Subcutaneous abdominal adipose tissue (tissue), 5 donors: ENCODE data around the gene FGF11.
A peak's percentile ranks its signal among the peaks of the same experiment; 100 is the strongest.

Source experiments
- H3K27ac ChIP-seq: one replicate; pipeline ENCODE4 v1.7.0; 2013; ENCODE audit warnings: low read depth, mild to moderate bottlenecking, inconsistent platforms, low read length, moderate library complexity
- H3K27me3 ChIP-seq, 5 donors: one replicate each; pipeline ENCODE4 v1.7.0; 2013; ENCODE audit warnings: low read length in 5 of 5, inconsistent platforms in 1 of 5; ENCODE audit not compliant: control insufficient read depth in 5 of 5, insufficient read depth in 4 of 5
- H3K36me3 ChIP-seq, 5 donors: one replicate each; pipeline ENCODE4 v1.7.0; 2013; ENCODE audit warnings: low read length in 5 of 5; ENCODE audit not compliant: control insufficient read depth in 5 of 5, insufficient read depth in 5 of 5
- H3K4me1 ChIP-seq, 5 donors: one replicate each; pipeline ENCODE4 v1.7.0; 2013; ENCODE audit warnings: low read length in 5 of 5, mild to moderate bottlenecking in 3 of 5, moderate library complexity in 1 of 5; ENCODE audit not compliant: control insufficient read depth in 5 of 5, insufficient read depth in 5 of 5
- H3K4me3 ChIP-seq, 5 donors: one replicate each; pipeline ENCODE4 v1.7.0; 2013; ENCODE audit warnings: low read length in 5 of 5, low read depth in 1 of 5
- H3K9ac ChIP-seq, 5 donors: one replicate each; pipeline ENCODE4 v1.7.0; 2013; ENCODE audit warnings: low read length in 5 of 5, mild to moderate bottlenecking in 4 of 5, moderate library complexity in 3 of 5
- H3K9me3 ChIP-seq, 5 donors: one replicate each; pipeline ENCODE4 v1.7.0; 2013; ENCODE audit warnings: low read length in 5 of 5; ENCODE audit not compliant: control insufficient read depth in 5 of 5
- donor health status: healthy.
- donor health status: healthy.
- donor health status: healthy.
- donor health status: healthy.
- donor health status: healthy.

FGF11 gene

GRCh38 chr17:7428557-7428956 is 10.8 kb upstream of the FGF11 start, which contains the start of gene SPEM3:
Gene SPEM3, plus strand, starts transcription at chr17:7428857. Its CDS starts 46 bp downstream, at chr17:7428903.
- Histone ChIP-seq H3K4me1 (no peaks in the 10 kb centered on the region), H3K9me3 (no peaks in the 10 kb centered on the region), H3K27ac (no peak within 1 kb of the TSS), H3K4me3 (no peak within 1 kb of the TSS), H3K9ac (no peak within 1 kb of the TSS), H3K36me3 (no peaks in the 10 kb centered on the region), H3K27me3 (peaks cover 0 to 4% (median 0%) of the 10 kb centered on the region in 5 donors)

- Histone ChIP-seq H3K9me3 (no peaks in the 10 kb centered on the region), H3K9ac (no peak overlapping the region), H3K27me3 (peaks cover 0 to 4% (median 0%) of the 10 kb centered on the region in 5 donors), H3K36me3 (no peaks in the 10 kb centered on the region), H3K4me3 (no peak overlapping the region), H3K4me1 (no peaks in the 10 kb centered on the region), H3K27ac (no peak overlapping the region)
Measured at GRCh38 chr17:7429722-7430121, 9.6 kb upstream of the FGF11 start.

DNA sequence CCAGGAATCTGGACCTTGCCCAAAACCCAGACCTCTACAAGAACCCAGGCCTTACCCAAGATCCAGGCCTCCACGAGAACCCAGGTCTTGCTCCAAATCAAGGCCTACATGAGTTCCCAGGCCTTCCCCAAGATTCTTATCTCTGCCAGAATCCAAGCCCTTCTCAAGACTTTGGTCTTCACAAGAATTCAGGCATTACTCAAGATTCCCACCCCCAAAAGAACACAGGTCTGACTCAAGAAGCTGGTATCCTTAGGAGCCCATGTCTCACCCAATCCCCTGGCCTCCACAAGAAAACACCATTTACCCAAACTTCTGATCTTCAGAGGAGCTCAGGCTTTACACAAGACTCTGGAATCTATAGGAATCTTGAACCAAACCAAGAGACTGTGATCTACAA is 8.1 kb upstream of the FGF11 start:
- H3K4me1 ChIP-seq: peaks cover 0 to 11% (median 10%) of the 10 kb centered on the region in 5 donors
- no peak overlapping the region for H3K27ac ChIP-seq
- no peaks in the 10 kb centered on the region for H3K36me3 ChIP-seq
- H3K9ac ChIP-seq: no peak overlapping the region
- no peaks in the 10 kb centered on the region for H3K9me3 ChIP-seq
- peaks cover 0 to under 1% (median 0%) of the 10 kb centered on the region in 5 donors for H3K27me3 ChIP-seq
- H3K4me3 ChIP-seq: no peak overlapping the region

- H3K4me3 ChIP-seq: no peak overlapping the region
- H3K36me3 ChIP-seq: no peaks in the 10 kb centered on the region
- no peak overlapping the region for H3K9ac ChIP-seq
- peaks cover 0 to 2% (median 0%) of the 10 kb centered on the region in 5 donors for H3K27me3 ChIP-seq
- H3K9me3 ChIP-seq: no peaks in the 10 kb centered on the region
- H3K27ac ChIP-seq: no peak overlapping the region
- peaks cover 0 to 22% (median 20%) of the 10 kb centered on the region in 5 donors for H3K4me1 ChIP-seq
Measured at GRCh38 chr17:7432296-7432695, 7.0 kb upstream of the FGF11 start.

GRCh38 chr17:7435676-7436555 is 3.4 kb upstream of the FGF11 start:
- Histone ChIP-seq H3K4me3 (peak overlapping the region; percentile 38 to 66 (median 62)), H3K27ac (no peak overlapping the region), H3K27me3 (peaks cover 0 to 25% (median 14%) of the 10 kb centered on the region in 5 donors), H3K36me3 (no peaks in the 10 kb centered on the region), H3K4me1 (peaks cover 0 to 57% (median 50%) of the 10 kb centered on the region in 5 donors), H3K9ac (peak overlapping the region in 4 of 5 donors; percentile 44 to 58 (median 52)), H3K9me3 (no peaks in the 10 kb centered on the region)

GRCh38 chr17:7436556-7437368 is 2.5 kb upstream of the FGF11 start:
- H3K27me3 ChIP-seq: peaks cover 0 to 25% (median 14%) of the 10 kb centered on the region in 5 donors
- no peak overlapping the region for H3K27ac ChIP-seq

GRCh38 chr17:7437369-7437863 is 1.9 kb upstream of the FGF11 start:
- peak overlapping the region; percentile 37 to 66 (median 55) for H3K4me3 ChIP-seq
- H3K27ac ChIP-seq: no peak overlapping the region
- no peaks in the 10 kb centered on the region for H3K36me3 ChIP-seq
- H3K9me3 ChIP-seq: no peaks in the 10 kb centered on the region
- H3K27me3 ChIP-seq: peaks cover 0 to 25% (median 14%) of the 10 kb centered on the region in 5 donors
- no peak overlapping the region for H3K9ac ChIP-seq
- H3K4me1 ChIP-seq: peaks cover 0 to 60% (median 54%) of the 10 kb centered on the region in 5 donors

More at GRCh38 chr17:7436556-7437368, 2.5 kb upstream of the FGF11 start:
- Histone ChIP-seq H3K9ac (peak overlapping the region in 3 of 5 donors; percentile 2 to 35 (median 28)), H3K4me1 (peaks cover 0 to 60% (median 54%) of the 10 kb centered on the region in 5 donors), H3K9me3 (no peaks in the 10 kb centered on the region), H3K36me3 (no peaks in the 10 kb centered on the region), H3K4me3 (peak overlapping the region; percentile 38 to 66 (median 39))

- H3K36me3 ChIP-seq: no peaks in the 10 kb centered on the region
- H3K27ac ChIP-seq: no peak overlapping the region
- H3K4me1 ChIP-seq: peaks cover 0 to 60% (median 54%) of the 10 kb centered on the region in 5 donors
- peak overlapping the region; percentile 37 to 66 (median 55) for H3K4me3 ChIP-seq
- H3K9ac ChIP-seq: peak overlapping the region in 2 of 5 donors; percentile 12 to 64
- no peaks in the 10 kb centered on the region for H3K9me3 ChIP-seq
- peaks cover 0 to 25% (median 14%) of the 10 kb centered on the region in 5 donors for H3K27me3 ChIP-seq
Measured at GRCh38 chr17:7437950-7438614, 1.2 kb upstream of the FGF11 start.

DNA sequence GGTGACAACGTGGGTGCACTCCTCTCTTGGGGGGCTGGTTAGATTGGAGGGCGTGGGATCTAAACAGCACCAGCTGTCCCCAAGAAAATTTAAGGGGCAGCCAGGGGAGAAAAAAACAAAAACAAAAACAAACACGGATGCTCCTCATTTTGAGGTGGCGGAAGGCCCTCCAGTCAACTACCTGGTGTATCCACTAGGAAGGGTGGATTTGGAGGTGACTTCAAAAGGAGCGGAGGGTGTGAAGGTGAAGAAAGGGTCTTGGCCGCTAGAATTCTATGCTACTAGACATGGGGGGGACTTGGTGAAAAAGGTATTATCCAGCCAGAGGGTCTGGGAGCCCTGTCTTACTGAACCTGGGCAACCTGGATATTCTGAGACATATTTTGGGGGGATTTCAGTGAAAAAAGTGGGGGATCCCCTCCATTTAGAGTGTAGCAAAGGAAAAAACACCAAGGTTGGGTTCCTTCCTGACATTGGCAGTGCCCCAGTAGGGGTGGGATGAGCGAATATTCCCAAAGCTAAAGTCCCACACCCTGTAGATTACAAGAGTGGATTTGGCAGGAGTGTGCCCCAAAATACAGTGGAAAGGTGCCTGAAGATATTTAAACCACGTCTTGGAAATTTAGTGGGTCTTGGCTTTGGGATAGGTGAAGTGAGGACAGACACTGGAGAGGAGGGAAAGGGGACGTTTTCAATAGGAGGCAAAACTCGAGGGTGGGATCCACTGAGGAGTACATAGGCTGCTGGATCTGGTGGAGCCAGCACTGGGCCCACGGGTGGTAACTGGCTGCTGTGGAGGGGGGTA is 454 bp upstream of the FGF11 start:
- Histone ChIP-seq H3K4me3 (peak overlapping the region; percentile 36 to 66 (median 51)), H3K4me1 (peaks cover 0 to 60% (median 54%) of the 10 kb centered on the region in 5 donors), H3K9me3 (no peaks in the 10 kb centered on the region), H3K27me3 (peaks cover 0 to 29% (median 14%) of the 10 kb centered on the region in 5 donors), H3K27ac (no peak overlapping the region), H3K36me3 (no peaks in the 10 kb centered on the region), H3K9ac (peak overlapping the region in 2 of 5 donors; percentile 12 to 64)
